Measurements from ENCODE around the gene ACAP3. TPM values are rescaled to one million over a fixed set of nuclear protein-coding genes. Genes with fewer than 3 reads are reported as not detected.

The ACAP3 gene
- total RNA-seq, 2 donors from 2014 or later: 41.6 to 121 TPM

DNA sequence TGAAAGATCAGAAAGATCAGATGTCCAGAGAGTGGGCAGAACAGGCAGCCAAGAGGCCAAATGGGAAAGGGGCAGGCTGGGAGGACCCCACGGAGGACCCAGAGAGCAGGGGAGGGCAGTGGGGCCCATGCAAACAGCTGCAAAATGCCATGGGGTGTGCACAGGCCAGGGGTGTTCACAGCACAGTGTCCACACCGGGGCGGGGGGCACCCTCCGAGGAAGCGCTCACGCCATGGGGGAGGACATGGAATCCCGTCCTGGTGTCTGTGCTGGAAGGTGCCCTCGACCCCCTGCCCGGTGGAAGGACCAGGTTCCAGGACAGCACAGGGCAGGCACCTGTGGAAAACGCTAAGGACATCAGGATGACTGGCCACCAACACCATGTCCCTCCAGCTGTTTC, 15.2 kb upstream of the ACAP3 start:
- H3K4me3 ChIP-seq: no peak overlapping the region

DNA sequence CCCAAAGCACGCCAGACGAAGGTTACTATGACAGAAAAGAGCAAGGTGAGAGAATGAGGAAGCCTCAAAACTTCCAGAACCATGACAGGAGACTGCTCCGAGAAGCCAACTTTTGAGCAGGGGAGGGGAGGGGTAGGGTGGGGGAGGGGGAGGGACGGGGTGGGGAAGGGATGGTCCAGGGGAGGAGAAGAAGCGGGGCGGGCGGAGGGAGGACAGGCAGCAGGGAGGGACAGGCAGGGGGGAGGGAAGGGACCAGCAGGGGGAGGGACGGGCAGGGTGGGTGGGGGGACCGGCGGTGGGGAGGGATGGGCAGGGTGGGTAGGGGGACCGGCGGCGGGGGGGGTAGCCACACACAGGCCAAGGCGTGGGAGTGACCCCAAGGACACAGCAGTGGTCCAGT, 14.7 kb upstream of the ACAP3 start:
- Histone ChIP-seq H3K4me3 (no peak overlapping the region), H3K4me1 (ENCODE audit: control insufficient read depth in 1 of 2, low read depth in 2 of 2) (peaks cover 37 to 59% of the 10 kb centered on the region in 2 donors), H3K27me3 (replicated peaks; ENCODE audit: insufficient read depth) (no peaks in the 10 kb centered on the region), H3K9me3 (no peaks in the 10 kb centered on the region), H3K36me3 (peaks cover 4% of the 10 kb centered on the region), H3K27ac (no peak overlapping the region)
- no peak for DNase-seq (ENCODE audit: low spot score)
- ATAC-seq (ENCODE audit: insufficient number of reproducible peaks, low FRiP score, low read depth): no peak
- TF ChIP-seq, protein P1, sequence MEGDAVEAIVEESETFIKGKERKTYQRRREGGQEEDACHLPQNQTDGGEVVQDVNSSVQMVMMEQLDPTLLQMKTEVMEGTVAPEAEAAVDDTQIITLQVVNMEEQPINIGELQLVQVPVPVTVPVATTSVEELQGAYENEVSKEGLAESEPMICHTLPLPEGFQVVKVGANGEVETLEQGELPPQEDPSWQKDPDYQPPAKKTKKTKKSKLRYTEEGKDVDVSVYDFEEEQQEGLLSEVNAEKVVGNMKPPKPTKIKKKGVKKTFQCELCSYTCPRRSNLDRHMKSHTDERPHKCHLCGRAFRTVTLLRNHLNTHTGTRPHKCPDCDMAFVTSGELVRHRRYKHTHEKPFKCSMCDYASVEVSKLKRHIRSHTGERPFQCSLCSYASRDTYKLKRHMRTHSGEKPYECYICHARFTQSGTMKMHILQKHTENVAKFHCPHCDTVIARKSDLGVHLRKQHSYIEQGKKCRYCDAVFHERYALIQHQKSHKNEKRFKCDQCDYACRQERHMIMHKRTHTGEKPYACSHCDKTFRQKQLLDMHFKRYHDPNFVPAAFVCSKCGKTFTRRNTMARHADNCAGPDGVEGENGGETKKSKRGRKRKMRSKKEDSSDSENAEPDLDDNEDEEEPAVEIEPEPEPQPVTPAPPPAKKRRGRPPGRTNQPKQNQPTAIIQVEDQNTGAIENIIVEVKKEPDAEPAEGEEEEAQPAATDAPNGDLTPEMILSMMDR (IDR thresholded peaks at IDR 0.05): no peak

More for the DNA sequence above, 15.2 kb upstream of the ACAP3 start:
- peaks cover 9% of the 10 kb centered on the region for H3K36me3 ChIP-seq
- TF ChIP-seq, protein P1 (IDR thresholded peaks at IDR 0.05): no peak
- no peak overlapping the region for H3K27ac ChIP-seq
- no peaks in the 10 kb centered on the region for H3K27me3 ChIP-seq (replicated peaks; ENCODE audit: insufficient read depth)
- no peaks in the 10 kb centered on the region for H3K9me3 ChIP-seq
- ATAC-seq (ENCODE audit: insufficient number of reproducible peaks, low FRiP score, low read depth): no peak
- peaks cover 32 to 54% of the 10 kb centered on the region in 2 donors for H3K4me1 ChIP-seq (ENCODE audit: control insufficient read depth in 1 of 2, low read depth in 2 of 2)
- no peak for DNase-seq (ENCODE audit: low spot score)

DNA sequence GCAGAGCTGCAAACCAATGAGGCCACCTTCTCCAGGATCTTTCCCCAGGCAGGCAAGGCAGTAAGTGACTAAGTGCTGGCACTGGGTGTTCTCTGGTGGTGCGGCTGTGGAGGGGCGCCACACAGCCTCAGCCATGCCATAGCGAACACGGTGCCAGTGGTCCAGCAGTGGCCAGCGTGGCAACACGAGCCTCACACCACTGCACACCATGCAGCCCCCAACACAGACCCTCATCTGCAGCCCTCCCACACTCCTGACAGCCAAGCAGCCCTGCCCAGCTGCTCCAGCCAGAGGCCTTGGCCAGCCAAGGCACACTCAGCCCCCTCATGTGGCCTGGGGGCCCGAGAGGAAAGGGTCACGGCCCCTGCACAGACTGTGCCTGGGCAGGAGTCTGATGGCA, 13.7 kb upstream of the ACAP3 start:
- Histone ChIP-seq H3K27ac (no peak overlapping the region), H3K4me3 (no peak overlapping the region), H3K36me3 (peaks cover 4% of the 10 kb centered on the region), H3K4me1 (ENCODE audit: control insufficient read depth in 1 of 2, low read depth in 2 of 2) (peaks cover 37 to 61% of the 10 kb centered on the region in 2 donors), H3K27me3 (replicated peaks; ENCODE audit: insufficient read depth) (no peaks in the 10 kb centered on the region), H3K9me3 (no peaks in the 10 kb centered on the region)
- TF ChIP-seq, protein P1 (IDR thresholded peaks at IDR 0.05): no peak
- ATAC-seq (ENCODE audit: insufficient number of reproducible peaks, low FRiP score, low read depth) (no peak), DNase-seq (ENCODE audit: low spot score) (no peak)

DNA sequence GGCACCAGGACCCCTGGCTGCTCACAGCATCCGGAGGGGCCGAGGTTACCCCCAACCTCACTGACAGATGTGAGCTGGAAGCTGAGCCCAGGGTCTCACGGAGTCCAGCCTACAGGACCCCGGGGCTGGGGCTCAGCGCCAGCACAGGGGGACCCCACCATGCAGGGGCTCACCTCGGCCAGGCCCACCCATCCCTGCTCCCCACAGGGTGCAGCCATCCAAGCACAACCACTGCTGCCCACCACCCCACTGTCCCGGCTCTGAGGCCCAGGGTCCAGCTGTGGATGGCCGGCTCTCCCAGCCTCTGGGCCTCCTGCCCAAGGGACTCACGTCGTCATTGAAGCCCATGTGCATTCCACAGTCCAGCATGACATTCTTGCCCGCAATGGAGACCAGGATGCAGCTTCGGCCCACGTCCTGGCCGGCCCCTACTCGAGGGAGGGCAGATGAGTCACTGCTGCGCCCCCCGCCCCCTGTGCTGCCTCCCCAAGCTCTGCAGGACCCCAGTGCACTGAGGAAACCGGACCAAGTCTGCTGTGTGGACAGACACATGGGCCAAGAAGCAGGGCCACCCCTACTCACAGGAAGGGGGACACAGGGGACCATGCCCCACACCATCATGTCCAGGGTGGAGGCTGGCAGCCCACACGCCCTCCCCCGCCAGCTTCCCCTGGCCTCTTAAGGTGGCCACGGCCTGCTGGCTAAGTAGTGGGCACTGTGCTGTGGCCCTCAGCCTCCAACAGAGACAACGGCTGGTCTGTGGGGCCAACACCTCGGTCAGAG, 13.1 kb upstream of the ACAP3 start:
- Histone ChIP-seq H3K9me3 (no peaks in the 10 kb centered on the region), H3K4me3 (no peak overlapping the region), H3K27ac (no peak overlapping the region), H3K27me3 (replicated peaks; ENCODE audit: insufficient read depth) (no peaks in the 10 kb centered on the region), H3K4me1 (ENCODE audit: control insufficient read depth in 1 of 2, low read depth in 2 of 2) (peaks cover 35 to 55% of the 10 kb centered on the region in 2 donors), H3K36me3 (peaks cover 4% of the 10 kb centered on the region)
- ATAC-seq (ENCODE audit: insufficient number of reproducible peaks, low FRiP score, low read depth): no peak
- TF ChIP-seq, protein P1 (IDR thresholded peaks at IDR 0.05): no peak
- no peak for DNase-seq (ENCODE audit: low spot score)

DNA sequence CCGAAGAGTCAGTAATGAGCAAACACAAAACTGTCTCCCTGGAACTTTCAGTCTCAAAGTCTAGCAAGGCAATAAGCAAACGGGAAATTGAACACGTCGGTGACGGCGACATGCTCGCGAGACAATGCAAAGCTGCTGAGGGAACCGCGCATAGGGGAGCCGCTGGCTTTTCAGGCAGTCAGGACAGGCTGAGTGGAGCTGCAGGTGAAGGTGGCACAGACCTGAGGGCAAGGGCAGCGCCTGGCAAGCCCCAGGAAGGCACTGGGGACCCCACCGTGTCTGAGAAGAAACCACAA, 11.9 kb upstream of the ACAP3 start:
- Histone ChIP-seq H3K4me1 (ENCODE audit: control insufficient read depth in 1 of 2, low read depth in 2 of 2) (peaks cover 25 to 45% of the 10 kb centered on the region in 2 donors), H3K27ac (peak overlapping the region; percentile 56 to 72)
- ATAC-seq (ENCODE audit: insufficient number of reproducible peaks, low FRiP score, low read depth): no peak

More for the DNA sequence above, 11.9 kb upstream of the ACAP3 start:
- Histone ChIP-seq H3K36me3 (peaks cover 6% of the 10 kb centered on the region), H3K4me3 (no peak overlapping the region), H3K27me3 (replicated peaks; ENCODE audit: insufficient read depth) (no peaks in the 10 kb centered on the region), H3K9me3 (no peaks in the 10 kb centered on the region)
- TF ChIP-seq, protein P1 (IDR thresholded peaks at IDR 0.05): no peak
- no peak for DNase-seq (ENCODE audit: low spot score)
